Fibroblast of the conjunctiva (primary cell): ENCODE measurements around the gene YWHAH.
"Not testable (repeated sequence)": the region's sequence is repeated elsewhere in the genome, so short reads cannot be mapped to it uniquely, and the experiment has no call there.

Experiments
- DNase-seq: peaks from one replicate; pipeline ENCODE4 v3.0.0-alpha.2; 2010; ENCODE audit warnings: low read depth

The YWHAH gene

DNA sequence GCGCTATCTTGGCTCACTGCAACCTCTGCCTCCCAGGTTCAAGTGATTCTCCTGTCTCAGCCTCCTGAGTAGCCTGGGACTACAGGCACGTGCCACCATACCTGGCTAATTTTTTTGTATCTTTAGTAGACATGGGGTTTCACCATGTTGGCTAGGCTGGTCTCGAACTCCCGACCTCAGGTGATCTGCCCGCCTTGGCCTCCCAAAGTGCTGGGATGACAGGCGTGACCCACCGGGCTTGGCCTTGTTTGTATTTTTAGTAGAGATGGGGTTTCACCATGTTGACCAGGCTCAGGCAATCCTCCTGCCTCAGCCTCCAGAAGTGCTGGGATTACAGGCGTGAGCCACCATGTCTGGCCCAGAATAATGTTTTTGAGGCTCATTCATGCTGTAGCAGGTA lies 37.6 kb downstream of the YWHAH start:
- not testable (repeated sequence) for DNase-seq

DNA sequence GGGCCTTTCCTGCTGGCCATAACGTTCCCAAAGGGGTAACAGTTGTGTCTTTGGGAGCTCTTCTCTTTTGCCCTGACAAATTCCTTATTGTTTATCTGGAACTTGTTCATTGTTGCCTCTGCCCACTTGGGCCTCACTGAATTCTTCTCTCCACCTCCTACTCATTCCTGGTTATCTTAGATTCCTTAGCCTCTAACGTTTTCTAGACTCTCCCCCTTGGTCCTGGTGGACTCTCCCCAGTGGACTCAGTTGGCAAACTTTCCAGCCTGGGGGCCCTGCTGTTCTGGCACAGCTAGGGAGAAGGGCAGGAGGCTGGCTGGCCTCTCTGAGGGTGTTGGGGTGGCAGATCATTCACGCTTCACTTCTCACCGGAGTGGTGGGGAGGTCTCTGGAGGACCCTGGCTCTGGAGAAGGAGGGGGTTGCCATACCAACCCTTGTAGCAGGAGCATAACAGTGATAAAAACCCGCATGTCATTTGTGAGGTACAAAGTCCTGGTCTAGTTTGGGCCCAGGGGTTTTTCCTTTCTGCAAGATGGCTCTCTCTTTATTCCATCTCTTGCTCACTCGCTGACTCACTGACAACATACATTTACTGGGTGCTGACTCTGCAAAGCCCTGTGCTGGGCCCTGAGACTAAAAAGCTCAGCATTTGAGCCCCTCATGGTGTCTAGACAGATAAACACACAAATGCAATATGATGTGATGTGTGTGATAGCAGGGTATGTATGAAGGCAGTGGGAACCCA lies 39.7 kb downstream of the YWHAH start:
- no peak for DNase-seq

DNA sequence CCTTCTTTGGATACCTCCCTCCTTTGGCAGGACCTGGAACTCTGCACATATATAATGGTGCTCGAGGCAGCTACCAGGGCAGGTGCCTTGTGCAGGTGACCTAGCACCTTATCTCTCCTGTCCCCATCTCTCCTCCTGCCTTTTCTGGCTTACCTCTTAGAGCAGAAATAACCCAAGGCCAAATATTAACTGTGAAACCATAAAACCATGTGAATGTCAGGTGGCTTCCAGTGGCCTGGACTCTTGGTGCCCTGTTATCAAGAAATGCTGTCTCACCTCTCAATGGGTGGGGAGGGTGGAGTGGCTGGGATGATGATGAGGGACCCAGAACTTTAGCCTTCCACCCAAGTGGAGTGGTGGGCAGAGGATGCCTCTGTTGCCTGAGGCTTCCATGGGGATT lies 42.9 kb downstream of the YWHAH start:
- DNase-seq: no peak

DNA sequence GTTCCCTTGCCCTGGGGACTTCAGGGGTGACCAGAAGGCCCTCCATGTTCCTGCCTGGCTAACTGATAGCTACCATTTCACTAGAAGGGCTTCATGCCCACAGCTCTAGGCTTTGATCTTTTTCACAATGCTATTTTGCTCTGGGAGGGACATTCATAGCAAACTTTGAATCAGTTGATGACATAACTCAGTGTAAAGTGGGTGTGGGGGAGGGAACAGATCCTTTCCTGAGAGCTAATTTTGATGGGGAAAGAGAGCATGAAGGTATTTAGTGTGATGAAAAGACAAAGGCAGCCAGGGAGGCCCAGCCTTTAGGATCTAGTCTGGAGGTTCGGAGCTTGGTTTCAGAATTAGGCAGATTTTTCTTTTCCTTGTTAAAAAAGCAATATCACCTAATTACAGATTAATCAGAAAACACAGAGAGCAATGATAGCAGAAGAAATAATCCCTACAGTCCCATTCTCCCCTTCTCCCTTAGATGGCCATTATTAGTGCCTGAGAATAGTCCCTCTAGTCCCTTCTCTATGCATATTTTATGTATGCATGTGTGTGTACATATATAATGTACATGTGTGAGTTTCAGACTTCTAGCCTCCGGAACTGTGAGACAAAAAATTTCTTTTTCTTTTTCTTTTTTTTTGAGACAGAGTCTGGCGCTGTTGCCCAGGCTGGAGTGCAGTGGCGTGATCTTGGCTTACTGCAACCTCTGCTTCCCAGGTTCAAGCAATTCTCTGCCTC lies 46.9 kb downstream of the YWHAH start:
- DNase-seq: no peak

DNA sequence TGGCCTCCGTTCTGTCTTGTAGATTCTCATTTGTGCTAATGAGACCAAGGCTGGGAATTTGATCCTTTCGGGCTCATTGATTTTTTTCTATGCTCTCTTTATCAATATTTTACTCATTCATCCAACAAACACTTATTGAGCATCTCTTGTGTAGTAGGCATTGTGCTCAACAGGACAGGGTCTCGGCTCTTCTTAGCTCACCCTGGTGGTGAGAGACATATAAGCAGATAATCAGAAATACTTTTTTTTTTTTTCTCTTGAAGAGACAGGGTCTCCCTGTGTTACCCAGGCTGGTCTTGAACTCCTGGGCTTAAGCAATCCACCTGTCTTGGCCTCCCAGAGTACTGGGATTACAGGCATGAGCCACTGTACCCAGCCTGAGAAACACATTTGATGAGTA lies 50.7 kb downstream of the YWHAH start:
- DNase-seq: no peak

DNA sequence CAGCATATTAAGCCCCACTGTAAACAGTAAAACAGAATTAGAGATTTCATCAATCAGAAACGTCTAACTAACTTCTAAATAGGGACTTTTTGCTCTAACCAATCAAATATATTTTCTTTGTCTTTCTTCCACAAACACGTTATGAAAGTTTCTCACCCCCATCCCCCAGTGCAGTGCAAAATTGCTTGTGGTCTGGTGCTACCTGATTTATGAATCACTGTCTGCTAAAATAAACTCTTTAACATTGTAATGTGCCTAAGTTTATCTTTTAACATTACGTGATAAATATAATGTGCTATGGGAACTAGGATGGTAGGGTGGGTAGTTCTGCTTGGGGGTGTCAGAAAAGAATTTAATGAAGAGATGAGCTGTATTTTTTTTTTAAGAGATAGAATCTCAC lies 51.5 kb downstream of the YWHAH start:
- no peak for DNase-seq

DNA sequence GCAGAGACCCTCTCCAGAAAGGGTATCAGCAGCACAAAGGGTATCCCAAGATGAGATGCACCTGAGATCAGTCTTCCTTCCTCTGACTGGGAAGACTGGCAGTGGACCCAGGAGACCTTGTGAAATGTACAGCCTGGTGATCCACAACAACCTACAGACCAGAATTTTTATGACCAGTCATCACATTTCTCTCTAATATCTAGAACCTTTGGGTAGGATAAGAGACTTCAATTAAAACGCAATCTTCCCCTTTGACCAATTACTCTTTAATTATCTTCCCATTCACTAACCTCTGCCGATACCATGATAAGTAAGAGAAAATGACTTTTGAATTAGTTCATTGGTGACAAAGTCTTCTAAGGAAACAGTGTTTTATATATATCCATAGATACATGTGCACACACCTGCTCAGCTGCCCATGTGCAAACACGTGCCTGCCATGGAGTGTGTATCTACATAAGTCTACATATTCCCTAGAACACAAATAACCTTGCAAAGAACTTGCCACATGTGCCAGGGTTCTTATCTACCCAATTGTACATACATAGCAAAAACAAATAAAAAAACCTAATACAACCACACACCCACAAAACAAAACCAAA lies 54.5 kb downstream of the YWHAH start:
- DNase-seq: no peak

DNA sequence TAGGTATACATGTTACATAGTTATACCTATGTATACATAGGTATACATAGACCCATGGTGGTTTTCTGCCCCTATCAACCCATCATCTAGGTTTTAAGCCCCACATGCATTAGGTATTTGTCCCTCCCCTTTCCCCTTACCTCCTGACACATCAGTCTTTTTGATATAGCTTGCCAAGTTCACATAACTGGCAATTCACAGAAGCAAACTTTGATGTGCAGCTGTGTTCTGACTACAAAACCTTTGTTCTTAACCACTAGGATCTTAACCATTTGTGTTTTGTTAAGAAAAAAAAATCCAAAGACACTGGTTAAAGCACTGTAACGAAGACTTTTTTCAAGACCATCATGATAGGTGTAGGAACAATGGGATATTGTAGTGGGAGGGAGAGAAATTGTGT lies 55.8 kb downstream of the YWHAH start:
- no peak for DNase-seq

DNA sequence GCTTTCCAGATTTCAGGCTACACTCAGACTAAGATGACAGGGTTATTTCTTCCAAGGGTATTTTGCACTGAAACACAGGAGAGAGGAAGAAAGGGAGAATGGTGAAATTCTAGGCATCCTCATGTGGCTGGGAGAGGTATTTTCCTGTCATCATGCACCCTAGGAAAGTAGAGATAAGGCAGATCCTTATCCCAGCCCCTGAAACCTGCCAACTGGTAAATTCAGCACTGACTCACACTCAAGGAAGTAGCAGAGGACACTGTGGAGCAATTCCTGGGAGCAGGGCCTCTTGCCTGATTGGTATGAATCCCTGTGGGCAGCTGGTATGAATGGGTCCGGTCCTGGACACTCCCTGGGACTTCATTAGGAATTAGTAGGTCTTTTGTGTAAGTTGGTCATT lies 61.1 kb downstream of the YWHAH start:
- DNase-seq: no peak
